Activated CD4-positive, alpha-beta T cell treated with anti-CD3 and anti-CD28 coated beads, Interleukin-2, amount 10 ng/mL, durations not matched to agents 24 days and 14 days (primary cell): ENCODE results near the gene MUC15. TPM values are rescaled to one million over a fixed set of nuclear protein-coding genes. Genes with fewer than 3 reads are reported as not detected.
"Not testable (repeated sequence)": the region's sequence is repeated elsewhere in the genome, so short reads cannot be mapped to it uniquely, and the experiment has no call there.

Experiments used
- DNase-seq: peaks from one replicate; pipeline ENCODE4 v3.0.0; 2022
- H3K27ac Mint-ChIP-seq: one replicate; pipeline ENCODE4 v1.8.0; 2022; ENCODE audit warnings: mild to moderate bottlenecking, mixed read lengths
- H3K27me3 Mint-ChIP-seq: one replicate; pipeline ENCODE4 v1.8.0; 2022; ENCODE audit warnings: mixed read lengths
- H3K36me3 Mint-ChIP-seq: one replicate; pipeline ENCODE4 v1.8.0; 2022; ENCODE audit warnings: low read depth, mild to moderate bottlenecking, mixed read lengths
- H3K4me1 Mint-ChIP-seq: one replicate; pipeline ENCODE4 v1.8.0; 2021; ENCODE audit warnings: mixed read lengths
- H3K4me3 Mint-ChIP-seq: one replicate; pipeline ENCODE4 v1.8.0; 2022; ENCODE audit warnings: mild to moderate bottlenecking, moderate library complexity, mixed read lengths
- H3K9me3 Mint-ChIP-seq: one replicate; pipeline ENCODE4 v1.8.0; 2021; ENCODE audit warnings: mixed read lengths
- intact Hi-C: fragments of 100-400 bp; cut with micrococcal nuclease; formaldehyde crosslinking; loops from one replicate; pipeline ENCODE4 v1.15.1; 2023
- total RNA-seq: library from RNA; stranded (reverse); gene quantifications from 2 replicates; pipeline ENCODE4 v1.2.3, GENCODE V29; 2022

The MUC15 gene
- not detected in 2 replicates for total RNA-seq

- intact Hi-C loops = no loop called here
- Mint-ChIP-seq H3K9me3 (no peaks in the 10 kb centered on the region), H3K4me1 (no peaks in the 10 kb centered on the region)
Measured at GRCh38 chr11:26571861-26572654, at the start of gene MUC15. Gene MUC15 (minus strand): TSS chr11:26572263. CDS start chr11:26567094, 5,169 bp downstream.

GRCh38 chr11:26621132-26621531, 49.1 kb upstream of the MUC15 start:
- H3K4me1 Mint-ChIP-seq = no peaks in the 10 kb centered on the region
- intact Hi-C loops = no loop called here
- H3K4me3 Mint-ChIP-seq = no peak overlapping the region
- no peak overlapping the region for H3K27ac Mint-ChIP-seq
- no peak for DNase-seq
- H3K36me3 Mint-ChIP-seq = no peaks in the 10 kb centered on the region
- H3K27me3 Mint-ChIP-seq = no peaks in the 10 kb centered on the region
- H3K9me3 Mint-ChIP-seq = no peaks in the 10 kb centered on the region

More at GRCh38 chr11:26571861-26572654, at the start of gene MUC15:
- H3K4me3 Mint-ChIP-seq = no peak within 1 kb of the TSS
- no peak within 1 kb of the TSS for H3K27ac Mint-ChIP-seq
- no peaks in the 10 kb centered on the region for H3K36me3 Mint-ChIP-seq
- DNase-seq = no peak
- H3K27me3 Mint-ChIP-seq = no peaks in the 10 kb centered on the region

- Mint-ChIP-seq H3K36me3 (no peaks in the 10 kb centered on the region), H3K27ac (no peak overlapping the region), H3K9me3 (no peaks in the 10 kb centered on the region), H3K4me1 (no peaks in the 10 kb centered on the region), H3K27me3 (no peaks in the 10 kb centered on the region), H3K4me3 (no peak overlapping the region)
- intact Hi-C loops = no loop called here
- no peak for DNase-seq
Measured at GRCh38 chr11:26620282-26621045, 48.4 kb upstream of the MUC15 start.

GRCh38 chr11:26618441-26618840, 46.4 kb upstream of the MUC15 start:
- Mint-ChIP-seq H3K9me3 (no peaks in the 10 kb centered on the region), H3K27me3 (no peaks in the 10 kb centered on the region), H3K36me3 (no peaks in the 10 kb centered on the region), H3K4me3 (no peak overlapping the region), H3K4me1 (no peaks in the 10 kb centered on the region), H3K27ac (no peak overlapping the region)
- intact Hi-C loops = loop anchor here (5.0 kb wide), 1 partner anchor 354 kb away; no protein-coding TSS in a partner anchor
- no peak for DNase-seq

- H3K4me3 Mint-ChIP-seq = no peak overlapping the region
- no peaks in the 10 kb centered on the region for H3K36me3 Mint-ChIP-seq
- no peaks in the 10 kb centered on the region for H3K9me3 Mint-ChIP-seq
- DNase-seq = no peak
- no peak overlapping the region for H3K27ac Mint-ChIP-seq
- intact Hi-C loops = no loop called here
- H3K27me3 Mint-ChIP-seq = no peaks in the 10 kb centered on the region
- H3K4me1 Mint-ChIP-seq = no peaks in the 10 kb centered on the region
Measured at GRCh38 chr11:26613759-26614158, 41.7 kb upstream of the MUC15 start.

- Mint-ChIP-seq H3K4me1 (no peaks in the 10 kb centered on the region), H3K27me3 (no peaks in the 10 kb centered on the region), H3K36me3 (no peaks in the 10 kb centered on the region), H3K4me3 (no peak overlapping the region), H3K27ac (no peak overlapping the region), H3K9me3 (no peaks in the 10 kb centered on the region)
- intact Hi-C loops = no loop called here
- DNase-seq = no peak
Measured at GRCh38 chr11:26608507-26609146, 36.6 kb upstream of the MUC15 start.

- H3K27ac Mint-ChIP-seq = no peak overlapping the region
Measured at GRCh38 chr11:26607725-26608506, 35.9 kb upstream of the MUC15 start.

GRCh38 chr11:26599876-26600434, 27.9 kb upstream of the MUC15 start:
- intact Hi-C loops = no loop called here
- Mint-ChIP-seq H3K27me3 (no peaks in the 10 kb centered on the region), H3K9me3 (peaks cover 6% of the 10 kb centered on the region), H3K4me1 (no peaks in the 10 kb centered on the region), H3K27ac (no peak overlapping the region), H3K36me3 (no peaks in the 10 kb centered on the region), H3K4me3 (no peak overlapping the region)
- no peak for DNase-seq

More at GRCh38 chr11:26607725-26608506, 35.9 kb upstream of the MUC15 start:
- H3K4me1 Mint-ChIP-seq = no peaks in the 10 kb centered on the region
- H3K4me3 Mint-ChIP-seq = no peak overlapping the region
- H3K27me3 Mint-ChIP-seq = no peaks in the 10 kb centered on the region
- no peaks in the 10 kb centered on the region for H3K36me3 Mint-ChIP-seq
- no peak for DNase-seq
- no peaks in the 10 kb centered on the region for H3K9me3 Mint-ChIP-seq
- intact Hi-C loops = no loop called here

- Mint-ChIP-seq H3K27me3 (no peaks in the 10 kb centered on the region), H3K4me1 (no peaks in the 10 kb centered on the region), H3K4me3 (no peak overlapping the region), H3K27ac (no peak overlapping the region), H3K36me3 (no peaks in the 10 kb centered on the region), H3K9me3 (peaks cover 6% of the 10 kb centered on the region)
- intact Hi-C loops = no loop called here
- no peak for DNase-seq
Measured at GRCh38 chr11:26599425-26599824, 27.4 kb upstream of the MUC15 start.

GRCh38 chr11:26597899-26598298, 25.8 kb upstream of the MUC15 start:
- H3K27me3 Mint-ChIP-seq = no peaks in the 10 kb centered on the region
- no peak overlapping the region for H3K4me3 Mint-ChIP-seq
- no peaks in the 10 kb centered on the region for H3K36me3 Mint-ChIP-seq
- H3K9me3 Mint-ChIP-seq = peaks cover 10% of the 10 kb centered on the region
- no peak overlapping the region for H3K27ac Mint-ChIP-seq
- DNase-seq = no peak
- no peaks in the 10 kb centered on the region for H3K4me1 Mint-ChIP-seq
- intact Hi-C loops = no loop called here

- intact Hi-C loops, H3K4me3 Mint-ChIP-seq: not testable (repeated sequence)
Measured at GRCh38 chr11:26597049-26597689, 25.1 kb upstream of the MUC15 start.

GRCh38 chr11:26595207-26595865, 23.3 kb upstream of the MUC15 start:
- H3K4me1 Mint-ChIP-seq, intact Hi-C loops, H3K27me3 Mint-ChIP-seq, H3K4me3 Mint-ChIP-seq, H3K36me3 Mint-ChIP-seq, DNase-seq, H3K27ac Mint-ChIP-seq, H3K9me3 Mint-ChIP-seq: not testable (repeated sequence)

More at GRCh38 chr11:26597049-26597689, 25.1 kb upstream of the MUC15 start:
- not testable (repeated sequence) for H3K9me3 Mint-ChIP-seq, H3K27ac Mint-ChIP-seq, H3K27me3 Mint-ChIP-seq, DNase-seq, H3K36me3 Mint-ChIP-seq, H3K4me1 Mint-ChIP-seq
